D721Med (cell line): ENCODE data around the gene OSTN.
A peak's percentile ranks its signal among the peaks of the same experiment; 100 is the strongest.

Source experiments
- DNase-seq: peaks from one replicate; pipeline ENCODE4 v3.0.0; 2011; ENCODE audit warnings: low spot score; ENCODE audit not compliant: insufficient read length
- FAIRE-seq: peaks from 2 replicates; lab custom pipeline; 2011; peaks lifted over from hg19 to GRCh38; lab: Jason Lieb, UNC
- CTCF ChIP-seq: IDR thresholded peaks from 2 replicates; pipeline ENCODE4 v1.5.1; 2012; ENCODE audit warnings: mild to moderate bottlenecking, control low read depth; ENCODE audit not compliant: insufficient read depth; ENCODE audit errors: missing control alignments

OSTN gene

GRCh38 chr3:191298846-191299245 lies 99.8 kb downstream of the OSTN start:
- no peak for FAIRE-seq
- no peak for TF ChIP-seq CTCF
- no peak for DNase-seq

GRCh38 chr3:191300422-191300821 lies 101.4 kb downstream of the OSTN start:
- no peak for TF ChIP-seq CTCF
- DNase-seq (no peak), FAIRE-seq (no peak)

GRCh38 chr3:191301017-191301416 lies 102.0 kb downstream of the OSTN start:
- TF ChIP-seq CTCF = no peak
- FAIRE-seq (no peak), DNase-seq (no peak)

- TF ChIP-seq CTCF = no peak
- FAIRE-seq = no peak
- no peak for DNase-seq
These were observed 102.9 kb downstream of the OSTN start for GRCh38 chr3:191301782-191302411.

- FAIRE-seq = no peak
- DNase-seq = no peak
- no peak for TF ChIP-seq CTCF
These were observed 103.4 kb downstream of the OSTN start for GRCh38 chr3:191302451-191302850.

- FAIRE-seq (peak; percentile 6), DNase-seq (no peak)
- TF ChIP-seq CTCF = no peak
These were observed 104.6 kb downstream of the OSTN start for GRCh38 chr3:191303596-191303995.

- TF ChIP-seq CTCF = no peak
- no peak for FAIRE-seq
- DNase-seq = no peak
These were observed 107.4 kb downstream of the OSTN start for GRCh38 chr3:191306428-191306827.
